Bronchial epithelial cell (primary cell): ENCODE measurements around the gene NPFFR1. TPM values are rescaled to one million over a fixed set of nuclear protein-coding genes. Genes with fewer than 3 reads are reported as not detected.

Experiments
- DNase-seq: peaks from one replicate; pipeline ENCODE4 v3.0.0-alpha.2; 2010; ENCODE audit warnings: low read depth
- FAIRE-seq: peaks from 2 replicates; lab custom pipeline; 2011; peaks lifted over from hg19 to GRCh38; lab: Jason Lieb, UNC
- H3K27me3 ChIP-seq: 2 replicates; pipeline ENCODE4 v1.5.1; 2011; ENCODE audit warnings: low read length; ENCODE audit not compliant: control insufficient read depth, insufficient read depth
- H3K36me3 ChIP-seq: 2 replicates; pipeline ENCODE4 v1.5.1; 2011; ENCODE audit warnings: low read length; ENCODE audit not compliant: control insufficient read depth, insufficient read depth
- H3K4me3 ChIP-seq: 2 replicates; pipeline ENCODE4 v1.5.1; 2011; ENCODE audit warnings: mild to moderate bottlenecking, low read depth, low read length, control low read depth
- total RNA-seq: library from RNA; depleted of rRNA; stranded (reverse); fragments of >200 nt; gene quantifications from 2 replicates; pipeline ENCODE4 v1.2.1, GENCODE V29; 2014
- TF ChIP-seq, protein P1 (sequence below): IDR thresholded peaks from 2 replicates; pipeline ENCODE4 v1.5.1; 2011; ENCODE audit warnings: mild to moderate bottlenecking, moderate library complexity, low read length, control low read depth, inconsistent platforms; ENCODE audit not compliant: insufficient read depth, severe bottlenecking

The NPFFR1 gene
- total RNA-seq, 1 donor from 2014 or later = not detected

DNA sequence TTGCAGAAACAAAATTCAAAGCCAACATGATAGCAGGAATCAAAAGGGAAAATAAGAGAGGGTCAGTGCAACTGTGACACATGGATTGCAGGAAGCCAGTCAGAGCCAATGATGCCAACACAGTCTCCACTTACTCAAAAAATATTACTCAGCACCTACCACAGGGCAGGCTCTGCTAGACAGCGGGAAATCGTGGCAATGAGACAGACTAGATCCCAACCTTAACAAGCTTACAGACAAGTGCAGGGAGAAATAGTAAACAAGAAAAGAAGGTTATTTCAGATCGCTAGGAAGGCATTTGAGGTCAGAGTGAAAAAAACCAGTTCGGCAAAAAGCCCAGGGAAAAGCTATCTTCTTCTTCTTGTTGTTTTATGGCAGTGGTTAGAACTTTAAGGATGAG is 45.2 kb upstream of the NPFFR1 start:
- no peaks in the 10 kb centered on the region for H3K27me3 ChIP-seq
- DNase-seq = peak; percentile 58
- TF ChIP-seq, protein P1, sequence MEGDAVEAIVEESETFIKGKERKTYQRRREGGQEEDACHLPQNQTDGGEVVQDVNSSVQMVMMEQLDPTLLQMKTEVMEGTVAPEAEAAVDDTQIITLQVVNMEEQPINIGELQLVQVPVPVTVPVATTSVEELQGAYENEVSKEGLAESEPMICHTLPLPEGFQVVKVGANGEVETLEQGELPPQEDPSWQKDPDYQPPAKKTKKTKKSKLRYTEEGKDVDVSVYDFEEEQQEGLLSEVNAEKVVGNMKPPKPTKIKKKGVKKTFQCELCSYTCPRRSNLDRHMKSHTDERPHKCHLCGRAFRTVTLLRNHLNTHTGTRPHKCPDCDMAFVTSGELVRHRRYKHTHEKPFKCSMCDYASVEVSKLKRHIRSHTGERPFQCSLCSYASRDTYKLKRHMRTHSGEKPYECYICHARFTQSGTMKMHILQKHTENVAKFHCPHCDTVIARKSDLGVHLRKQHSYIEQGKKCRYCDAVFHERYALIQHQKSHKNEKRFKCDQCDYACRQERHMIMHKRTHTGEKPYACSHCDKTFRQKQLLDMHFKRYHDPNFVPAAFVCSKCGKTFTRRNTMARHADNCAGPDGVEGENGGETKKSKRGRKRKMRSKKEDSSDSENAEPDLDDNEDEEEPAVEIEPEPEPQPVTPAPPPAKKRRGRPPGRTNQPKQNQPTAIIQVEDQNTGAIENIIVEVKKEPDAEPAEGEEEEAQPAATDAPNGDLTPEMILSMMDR = no peak
- no peak overlapping the region for H3K4me3 ChIP-seq
- no peaks in the 10 kb centered on the region for H3K36me3 ChIP-seq
- no peak for FAIRE-seq

DNA sequence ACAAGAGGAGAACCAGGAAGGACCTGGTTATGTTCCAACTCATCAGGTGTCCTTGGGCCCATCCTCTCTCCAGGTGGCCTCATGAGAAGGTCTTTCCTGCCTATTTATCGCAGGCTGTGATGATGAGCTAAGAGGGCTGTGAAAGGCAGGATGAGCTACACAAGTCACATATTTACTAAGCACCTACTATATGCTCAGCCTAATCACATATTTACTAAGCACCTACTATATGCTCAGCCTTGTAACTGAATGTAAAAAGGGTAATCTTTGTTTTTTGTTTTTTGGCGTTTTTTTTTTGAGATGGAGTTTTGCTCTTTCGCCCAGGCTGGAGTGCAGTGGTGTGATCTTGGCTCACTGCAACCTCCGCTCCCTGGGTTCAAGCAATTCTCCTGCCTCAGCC is 44.2 kb upstream of the NPFFR1 start:
- TF ChIP-seq, protein P1 = no peak
- DNase-seq (no peak), FAIRE-seq (no peak)
- Histone ChIP-seq H3K4me3 (no peak overlapping the region), H3K27me3 (no peaks in the 10 kb centered on the region), H3K36me3 (no peaks in the 10 kb centered on the region)

DNA sequence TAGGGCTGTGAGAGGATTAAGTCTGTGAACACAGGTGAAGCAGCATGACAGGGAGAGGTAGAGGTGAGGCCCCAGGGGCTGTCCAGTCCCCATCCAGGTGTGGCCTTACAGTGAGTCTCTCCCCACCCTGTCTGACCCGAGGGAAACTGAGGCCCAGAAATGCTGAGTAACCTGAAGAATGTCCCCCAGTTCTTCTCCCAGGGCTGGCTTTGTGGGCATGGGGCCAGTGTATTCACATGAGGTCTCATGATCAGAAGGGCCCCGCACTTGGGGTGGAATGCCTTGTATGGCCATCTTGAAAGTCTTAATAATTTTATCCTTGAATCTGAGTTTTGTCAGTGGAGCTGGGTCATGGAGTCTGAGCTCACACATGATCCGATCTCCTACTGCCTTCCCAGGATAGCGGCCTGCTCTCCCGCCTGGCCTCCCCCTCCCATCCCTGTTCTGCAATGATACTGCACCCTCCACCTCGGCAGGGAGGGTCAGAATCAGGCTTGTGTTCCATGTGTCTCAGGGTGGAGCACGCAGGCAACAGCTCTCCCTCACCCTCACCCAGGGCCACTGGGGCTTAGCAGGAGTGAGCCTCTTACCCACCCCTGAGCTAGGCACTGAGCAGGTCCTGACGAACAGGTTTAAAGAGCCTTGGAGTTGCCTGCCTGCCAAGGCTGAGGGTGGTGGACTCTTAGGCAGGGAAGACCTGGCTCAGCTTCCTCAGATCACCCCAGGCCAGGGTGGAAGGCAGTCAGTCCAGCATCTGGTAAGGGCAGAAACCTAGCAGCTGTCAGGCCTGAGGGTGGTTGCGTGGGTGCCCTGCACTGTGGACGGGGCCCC is 41.4 kb upstream of the NPFFR1 start:
- no peak overlapping the region for H3K4me3 ChIP-seq
- H3K27me3 ChIP-seq = no peaks in the 10 kb centered on the region
- TF ChIP-seq, protein P1 = no peak
- DNase-seq (no peak), FAIRE-seq (no peak)
- no peaks in the 10 kb centered on the region for H3K36me3 ChIP-seq

DNA sequence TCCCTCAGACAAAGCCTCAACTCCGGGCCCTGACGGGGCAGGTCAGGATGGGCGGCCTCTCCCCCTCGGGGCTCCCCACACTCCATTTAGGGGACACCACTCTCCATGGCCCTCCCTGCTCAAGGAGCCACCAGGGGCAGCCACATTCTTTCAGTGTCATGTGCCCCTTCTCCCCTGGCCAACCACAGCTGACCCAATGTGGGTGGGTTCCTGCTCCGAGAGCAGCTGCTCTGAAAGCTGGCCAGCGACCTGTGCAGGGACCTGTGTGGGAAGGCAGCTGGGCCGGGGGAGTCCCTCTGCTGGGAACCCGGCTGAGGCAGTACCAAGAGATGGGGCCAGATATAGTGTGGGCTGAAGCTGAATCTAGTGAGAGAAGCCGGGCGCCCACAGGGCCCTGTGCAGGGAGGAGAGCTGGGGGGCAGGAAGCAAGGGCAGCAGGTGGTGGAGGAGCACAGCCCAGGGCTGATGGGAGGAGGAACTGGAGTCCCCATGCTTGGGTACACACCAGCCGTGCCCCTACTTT is 40.6 kb upstream of the NPFFR1 start:
- Histone ChIP-seq H3K27me3 (no peaks in the 10 kb centered on the region), H3K4me3 (no peak overlapping the region), H3K36me3 (no peaks in the 10 kb centered on the region)
- DNase-seq (no peak), FAIRE-seq (no peak)
- TF ChIP-seq, protein P1 = no peak

DNA sequence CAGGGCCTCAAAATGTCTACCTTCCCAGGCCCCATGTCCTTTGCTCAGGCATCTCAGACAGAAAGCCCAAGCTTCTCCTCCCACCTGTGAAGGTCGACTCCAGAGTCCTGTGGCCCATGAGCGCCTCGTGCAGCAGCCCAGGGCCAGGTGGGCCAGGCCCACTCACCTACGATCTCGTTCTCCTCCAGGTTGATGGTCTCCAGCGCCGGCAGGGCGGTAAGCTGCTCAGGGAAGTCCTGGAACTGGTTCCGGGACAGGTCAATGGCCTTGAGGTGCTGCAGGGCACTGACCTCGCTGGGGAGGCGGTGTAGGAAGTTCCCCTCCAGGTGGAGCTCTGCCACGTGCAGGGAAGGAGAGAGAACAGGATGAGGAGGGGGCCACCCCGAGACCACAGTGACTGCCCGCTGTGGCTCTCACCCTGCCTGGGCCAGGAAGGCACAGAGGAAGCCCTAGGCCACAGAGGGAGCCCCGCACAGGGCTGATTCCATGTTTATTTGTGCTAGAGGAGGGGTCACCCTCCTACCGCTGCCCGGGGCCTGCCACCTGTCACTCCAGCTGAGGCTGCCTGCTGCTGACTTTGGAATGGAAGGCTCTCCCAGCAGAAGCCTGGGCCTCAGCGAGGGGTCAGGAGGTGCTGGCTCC is 40.0 kb upstream of the NPFFR1 start:
- H3K36me3 ChIP-seq = no peaks in the 10 kb centered on the region
- DNase-seq (no peak), FAIRE-seq (no peak)
- H3K4me3 ChIP-seq = no peak overlapping the region
- H3K27me3 ChIP-seq = no peaks in the 10 kb centered on the region
- TF ChIP-seq, protein P1 = no peak
